Adrenal gland (tissue), 12 donors: ENCODE measurements around the gene MTFR1L. TPM values are rescaled to one million over a fixed set of nuclear protein-coding genes. Genes with fewer than 3 reads are reported as not detected.

Source experiments
- DNase-seq, 7 donors: peaks; one replicate each; pipeline ENCODE4 v3.0.0-alpha.2; 2019 to 2020
- H3K27ac ChIP-seq, 5 donors: fragments of 200-600 bp; sonication (generic) in 4 of 5; 1 replicate in 3 of 5; 2 replicates in 2 of 5; pipeline versions ENCODE4 v1.5.1 to v1.8.0; 2016 to 2020; ENCODE audit warnings: mild to moderate bottlenecking in 1 of 5
- H3K27me3 ChIP-seq: fragments of 200-600 bp; 2 replicates; pipeline ENCODE4 v1.8.0; 2021
- H3K36me3 ChIP-seq, 2 donors: fragments of 200-600 bp; replicated peaks in 1 of 2; 1 replicate in 1 of 2; 2 replicates in 1 of 2; pipeline versions ENCODE4 v1.5.1 to v1.8.0; 2018 to 2022
- H3K4me1 ChIP-seq, 2 donors: fragments of 200-600 bp; replicated peaks in 1 of 2; 1 replicate in 1 of 2; 2 replicates in 1 of 2; pipeline versions ENCODE4 v1.5.1 to v1.8.0; 2018 to 2021
- H3K4me3 ChIP-seq, 4 donors: fragments of 200-600 bp; sonication (generic) in 3 of 4; one replicate each; pipeline ENCODE4 v1.5.1; 2016 to 2018
- H3K9me3 ChIP-seq, 3 donors: fragments of 200-600 bp; sonication (generic) in 1 of 3; replicated peaks in 1 of 3; 1 replicate in 2 of 3; 2 replicates in 1 of 3; pipeline versions ENCODE4 v1.5.1 to v1.8.0; 2016 to 2021
- CTCF ChIP-seq, 6 experiments: fragments of 450-650 bp in 4 of 6; fragments of 200-600 bp in 2 of 6; sonication (generic) in 1 of 6; IDR thresholded peaks; 1 replicate in 5 of 6; 2 replicates in 1 of 6; pipeline versions ENCODE4 v1.5.1 to v1.8.0; 2016 to 2021; ENCODE audit warnings: antibody characterized with exemption in 6 of 6, mild to moderate bottlenecking in 2 of 6, moderate library complexity in 1 of 6
- POLR2A ChIP-seq, 2 donors: fragments of 450-650 bp; IDR thresholded peaks; one replicate each; pipeline ENCODE4 v1.6.1; 2017; ENCODE audit warnings: antibody characterized with exemption in 2 of 2, mild to moderate bottlenecking in 2 of 2, moderate library complexity in 1 of 2
- WGBS, 4 donors: extraction: QIAGEN DNeasy Blood & Tissue Kit in 2 of 4; methylation state at CpG; one replicate each; pipeline versions ENCODE4 v1.1.5 to v1.1.7; 2013 to 2017; 5-methylcytosine and 5-hydroxymethylcytosine counted together
- intact Hi-C, 2 donors: fragments of 100-400 bp; cut with DNase I; formaldehyde crosslinking; loops; one replicate each; pipeline versions ENCODE4 v1.14.1 to v1.15.0; 2022 to 2023
- polyA plus RNA-seq, 3 donors: library from polyadenylated mRNA; stranded (reverse); fragments of 200-250 nt in 2 of 3; fragments of 350-450 nt in 1 of 3; fragmentation: Illumina TruSeq in 1 of 3; extraction: RNeasy Lipid Tissue Mini Kit (QIAGEN cat#74804) in 1 of 3; gene quantifications; one replicate each; pipeline ENCODE4 v1.2.3, GENCODE V29; 2013 to 2014
- total RNA-seq, 9 donors: library from RNA; depleted of rRNA in 4 of 9; stranded (reverse); fragments of >200 nt in 4 of 9; fragments of 120-200 nt in 1 of 9; fragmentation: NEBNext Ultra II Directional in 1 of 9; extraction: Animal tissue kit (Norgen Biotek cat#: 25700) in 1 of 9; gene quantifications; one replicate each; pipeline versions ENCODE4 v1.1.0 to v1.2.4, GENCODE V29; 2013 to 2023
- donor health status: healthy with polysubstance abuse.
- donor health status: Bipolar disorder and iron deficiency.
- donor health status: DM: yes; HTN: yes; CAD: no.
- donor health status: DM: no; HTN: no; CAD: no.
- donor health status: DM: no; HTN: no; CAD: no.
- donor health status: DM: yes; HTN: yes; CAD: no.

The MTFR1L gene
- total and polyA plus RNA-seq, 12 donors: 116 to 298 (median 192) TPM

- intact Hi-C loops: no loop called here
- Histone ChIP-seq H3K27me3 (no peaks in the 10 kb centered on the region), H3K9me3 (no peaks in the 10 kb centered on the region), H3K36me3 (peaks cover 0 to 59% of the 10 kb centered on the region in 2 donors), H3K4me1 (peaks cover 5 to 10% of the 10 kb centered on the region in 2 donors), H3K27ac (no peak overlapping the region), H3K4me3 (no peak overlapping the region)
- TF ChIP-seq POLR2A (IDR thresholded peaks at IDR 0.05) (no peak), CTCF (IDR thresholded peaks at IDR 0.05) (peak; percentile 68 to 95 (median 90))
- DNase-seq: peak; percentile 65 to 87 (median 75)
- WGBS, 4 donors: 26 to 59% (median 33%) methylated on average over 11 to 21 of the region's 21 CpGs
These were observed 9.1 kb upstream of the MTFR1L start for GRCh38 chr1:25810341-25811299.

GRCh38 chr1:25811384-25812082 is 8.2 kb upstream of the MTFR1L start:
- no peaks in the 10 kb centered on the region for H3K9me3 ChIP-seq
- 79 to 88% (median 81%) methylated on average over 11 to 13 of the region's 13 CpGs for WGBS, 4 donors
- no peaks in the 10 kb centered on the region for H3K27me3 ChIP-seq
- no peak for DNase-seq
- H3K36me3 ChIP-seq: peaks cover 0 to 68% of the 10 kb centered on the region in 2 donors
- intact Hi-C loops: no loop called here
- TF ChIP-seq CTCF (IDR thresholded peaks at IDR 0.05): no peak
- TF ChIP-seq POLR2A (IDR thresholded peaks at IDR 0.05): no peak
- H3K27ac ChIP-seq: no peak overlapping the region
- H3K4me3 ChIP-seq: no peak overlapping the region
- peaks cover 0 to under 1% of the 10 kb centered on the region in 2 donors for H3K4me1 ChIP-seq

GRCh38 chr1:25813071-25813733 is 6.6 kb upstream of the MTFR1L start:
- Histone ChIP-seq H3K9me3 (no peaks in the 10 kb centered on the region), H3K27ac (no peak overlapping the region), H3K4me1 (peaks cover 0 to 7% of the 10 kb centered on the region in 2 donors), H3K4me3 (no peak overlapping the region), H3K36me3 (peaks cover 0 to 62% of the 10 kb centered on the region in 2 donors), H3K27me3 (no peaks in the 10 kb centered on the region)
- 81 to 83% (median 83%) methylated on average over 10 to 11 of the region's 11 CpGs for WGBS, 4 donors
- intact Hi-C loops: no loop called here
- TF ChIP-seq POLR2A (IDR thresholded peaks at IDR 0.05): no peak
- no peak for TF ChIP-seq CTCF (IDR thresholded peaks at IDR 0.05)
- peak in 1 of 7 donors; percentile 5 for DNase-seq
